HPDE6-E6E7 (cell line): ENCODE results near the gene PPP1R16B.

ENCODE experiments used
- DNase-seq: peaks from one replicate; pipeline ENCODE4 v3.0.0; 2011; ENCODE audit warnings: missing footprints; ENCODE audit errors: extremely low spot score

PPP1R16B gene

GRCh38 chr20:38805502-38805957, at the start of gene PPP1R16B:
Gene PPP1R16B (plus strand): TSS chr20:38805697. CDS start chr20:38835926, 30,229 bp downstream.
- DNase-seq: no peak

- DNase-seq: no peak
Observed at GRCh38 chr20:38757145-38757775, 48.2 kb upstream of the PPP1R16B start.

DNA sequence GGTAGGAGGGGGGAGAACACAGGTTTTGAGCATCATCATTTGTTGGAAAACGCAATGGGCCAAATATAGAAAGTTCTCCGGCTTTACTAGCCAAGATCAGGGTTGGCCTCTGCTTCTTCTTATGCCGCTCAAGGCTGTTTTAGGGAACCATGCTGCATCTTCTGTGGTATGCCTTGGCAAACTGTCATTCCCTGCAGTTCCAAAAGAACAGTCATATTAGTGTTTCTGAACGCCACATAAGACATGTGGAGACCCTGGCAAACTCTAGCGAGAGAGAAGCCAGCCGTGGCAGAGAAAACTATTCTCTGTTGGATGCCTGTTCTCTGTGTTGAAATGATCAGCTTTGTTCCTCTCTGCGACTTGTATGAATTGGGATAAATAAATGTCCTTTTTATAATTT, 46.4 kb upstream of the PPP1R16B start:
- no peak for DNase-seq

DNA sequence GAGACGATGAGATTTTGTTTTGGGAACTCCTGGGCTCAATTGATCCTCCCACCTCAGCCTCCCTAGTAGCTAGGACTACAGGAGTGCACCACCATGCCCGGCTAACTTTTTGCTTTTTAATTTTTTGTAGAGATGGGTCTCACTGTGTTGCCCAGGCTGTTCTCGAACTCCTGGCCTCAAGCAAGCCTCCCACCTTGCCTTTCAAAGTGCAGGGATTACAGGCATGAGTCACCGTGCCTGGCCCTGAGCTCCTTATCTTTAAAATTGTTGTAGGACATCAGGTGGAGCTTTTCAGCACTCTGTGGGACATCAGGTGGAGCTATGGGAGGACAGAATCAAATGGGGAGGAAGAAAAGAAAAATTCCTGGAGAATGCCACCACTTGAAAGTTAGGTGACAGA, 44.5 kb upstream of the PPP1R16B start:
- no peak for DNase-seq

DNA sequence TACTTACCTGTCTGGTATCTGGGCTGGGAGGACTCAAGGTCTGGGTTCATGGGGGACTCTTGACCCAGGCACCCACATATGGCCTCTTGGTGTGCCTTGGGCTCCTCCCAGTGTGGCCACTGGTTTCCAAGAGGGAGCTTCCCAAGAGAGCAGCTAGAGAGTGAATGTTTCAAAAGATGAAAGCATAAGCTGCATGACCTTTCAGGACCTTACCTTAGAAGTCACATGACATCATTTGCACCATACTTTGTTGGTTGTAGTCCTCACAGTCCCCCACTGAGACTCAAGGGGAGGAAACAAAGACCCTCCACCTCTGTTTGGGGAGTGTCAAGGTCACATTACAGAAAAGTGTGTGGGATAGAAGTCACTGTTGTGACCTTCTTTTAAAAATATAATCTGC, 43.3 kb upstream of the PPP1R16B start:
- DNase-seq: no peak

DNA sequence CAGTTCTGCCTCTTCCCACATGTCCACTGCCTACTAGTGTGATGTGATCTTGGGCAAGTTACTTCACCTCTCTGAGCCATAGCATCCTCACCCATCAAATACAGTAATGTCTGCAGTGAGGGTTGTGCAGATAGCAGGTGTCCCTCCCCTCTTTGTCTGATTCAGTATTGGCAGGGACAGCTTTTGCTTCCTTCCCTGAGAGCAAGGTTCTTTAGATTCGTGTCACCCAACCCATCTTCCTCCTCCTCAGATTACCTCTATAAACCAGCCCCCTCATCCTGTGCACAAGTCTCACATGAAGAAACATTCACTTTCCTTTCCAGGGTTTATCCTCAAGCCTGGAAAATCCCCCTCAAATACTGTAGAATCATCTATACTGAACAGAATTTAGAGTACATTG, 41.9 kb upstream of the PPP1R16B start:
- no peak for DNase-seq

DNA sequence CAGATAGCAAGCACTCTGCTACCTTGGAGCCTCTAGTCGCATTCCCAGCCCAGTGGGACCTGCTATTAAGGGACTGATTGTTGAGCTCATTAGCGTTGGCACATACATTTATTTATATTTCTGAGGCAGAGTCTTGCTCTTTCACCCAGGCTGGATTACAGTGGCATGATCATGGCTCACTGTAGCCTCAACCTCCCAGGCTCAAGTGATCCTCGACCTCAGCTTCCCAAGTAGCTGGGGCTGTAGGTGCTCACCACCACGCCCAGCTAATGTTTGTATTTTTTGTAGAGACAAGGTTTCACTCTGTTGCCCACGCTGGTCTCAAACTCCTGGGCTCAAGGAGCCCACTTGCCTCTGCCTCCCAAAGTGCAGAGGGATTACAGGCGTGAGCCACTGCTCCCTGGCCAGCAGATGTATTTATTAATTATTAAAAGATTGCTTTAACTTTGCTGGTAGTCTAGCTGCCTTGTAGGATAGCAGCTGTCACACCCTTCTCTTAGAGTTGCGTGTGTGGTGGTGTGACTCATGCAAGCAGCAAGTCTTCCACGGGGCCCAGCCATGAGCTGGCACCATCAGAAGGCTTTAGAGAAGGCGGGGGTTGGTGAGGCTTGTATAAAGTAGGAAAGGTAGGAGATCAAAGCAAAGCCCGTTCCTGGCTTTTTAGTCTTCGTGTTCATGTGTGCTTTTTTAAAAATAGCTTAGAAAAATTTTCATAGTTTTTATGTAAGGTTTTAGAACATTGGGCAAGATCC, 40.8 kb upstream of the PPP1R16B start:
- DNase-seq: peak; percentile 99

DNA sequence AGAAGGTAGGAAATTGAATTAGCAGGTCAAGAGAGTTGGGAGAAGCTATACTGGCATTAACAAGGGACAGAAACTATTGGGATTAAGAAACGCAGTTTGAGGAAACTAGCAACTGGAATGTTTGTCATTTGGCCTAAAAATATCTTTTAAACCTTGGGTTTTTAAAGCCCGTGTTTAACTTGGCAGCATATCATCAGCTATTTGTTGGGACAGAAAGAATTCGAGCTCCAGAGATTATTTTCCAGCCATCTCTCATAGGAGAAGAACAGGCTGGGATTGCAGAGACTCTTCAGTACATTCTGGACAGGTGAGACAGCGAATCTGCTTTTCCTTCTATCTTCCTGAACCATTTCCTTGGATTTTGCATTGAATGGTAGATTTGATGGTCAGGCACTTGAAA, 39.4 kb upstream of the PPP1R16B start:
- DNase-seq: no peak

- DNase-seq: no peak
Observed at GRCh38 chr20:38769376-38770295, 35.9 kb upstream of the PPP1R16B start.

GRCh38 chr20:38770546-38770945, 35.0 kb upstream of the PPP1R16B start:
- DNase-seq: no peak

GRCh38 chr20:38770970-38771369, 34.5 kb upstream of the PPP1R16B start:
- DNase-seq: no peak

DNA sequence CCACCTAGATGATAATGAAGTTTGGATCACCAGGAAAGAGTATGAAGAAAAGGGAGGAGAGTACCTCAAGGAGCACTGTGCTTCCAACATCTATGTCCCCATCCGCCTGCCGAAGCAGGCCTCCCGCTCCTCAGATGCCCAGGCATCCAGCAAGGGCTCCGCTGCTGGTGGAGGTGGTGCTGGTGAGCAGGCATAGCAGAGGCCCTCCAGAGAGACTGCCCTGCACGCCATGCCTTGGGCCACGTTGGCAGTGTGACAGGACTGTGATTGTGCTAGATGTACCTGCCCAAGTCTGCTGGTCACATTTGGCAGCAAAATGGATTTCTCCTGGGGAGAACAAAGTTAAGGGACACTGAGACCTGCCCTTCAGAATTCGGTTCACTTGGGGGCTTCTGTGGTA, 33.9 kb upstream of the PPP1R16B start:
- DNase-seq: no peak

GRCh38 chr20:38774167-38774566, 31.3 kb upstream of the PPP1R16B start:
- no peak for DNase-seq

DNA sequence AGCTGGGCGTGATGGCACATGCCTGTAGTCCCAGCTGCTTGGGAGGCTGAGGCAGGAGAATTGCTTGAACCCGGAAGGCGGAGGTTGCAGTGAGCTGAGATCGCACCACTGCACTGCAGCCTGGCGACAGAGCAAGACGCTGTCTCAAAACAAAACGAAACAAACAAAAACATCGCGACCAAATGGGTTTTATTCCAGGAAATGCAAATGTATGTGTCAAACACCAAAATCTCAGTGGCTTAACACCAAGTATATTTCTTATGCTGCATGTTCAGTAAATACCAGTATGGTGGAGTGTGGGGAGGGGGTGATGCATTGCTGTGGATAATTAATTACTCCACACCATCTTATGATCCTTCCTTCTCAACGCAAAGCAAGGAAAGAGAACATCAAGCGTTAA, 29.1 kb upstream of the PPP1R16B start:
- DNase-seq: no peak

DNA sequence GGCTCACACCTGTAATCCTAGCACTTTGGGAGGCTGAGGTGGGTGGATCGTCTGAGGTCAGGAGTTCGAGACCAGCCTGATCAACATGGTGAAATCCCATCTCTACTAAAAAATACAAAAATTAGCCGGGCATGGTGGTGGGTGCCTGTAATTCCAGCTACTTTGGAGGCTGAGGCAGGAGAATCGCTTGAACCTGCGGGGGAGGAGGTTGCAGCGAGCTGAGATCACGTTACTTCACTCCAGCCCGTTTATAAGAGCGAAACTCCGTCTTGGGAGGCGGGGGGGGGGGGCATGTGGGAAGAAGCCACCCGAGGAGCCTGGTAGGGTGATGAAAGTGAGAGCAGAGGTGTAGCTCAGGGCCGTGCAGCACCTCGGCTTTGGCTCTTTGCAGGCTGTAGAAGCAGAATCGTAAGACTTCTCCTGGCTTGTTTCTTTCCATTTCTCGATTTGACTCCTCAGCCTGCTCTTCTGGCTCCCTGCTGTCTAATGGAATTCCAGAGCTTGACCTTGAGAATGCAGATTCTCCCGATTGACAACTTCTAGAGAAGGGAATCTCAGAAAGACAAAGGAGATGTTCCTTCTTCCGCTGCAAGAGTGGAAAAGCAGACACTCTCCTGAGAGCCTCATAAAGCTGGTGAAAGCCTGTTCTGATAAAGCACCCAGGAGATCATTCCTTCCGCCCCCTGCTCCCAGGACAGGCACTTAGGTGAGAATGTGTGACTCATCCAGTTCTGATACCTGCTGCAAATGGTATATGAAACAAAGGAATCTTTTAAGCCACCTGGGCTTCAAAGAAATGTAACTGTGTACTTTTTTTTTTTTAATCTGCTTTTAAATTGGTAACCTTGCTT, 26.0 kb upstream of the PPP1R16B start:
- DNase-seq: peak; percentile 70

DNA sequence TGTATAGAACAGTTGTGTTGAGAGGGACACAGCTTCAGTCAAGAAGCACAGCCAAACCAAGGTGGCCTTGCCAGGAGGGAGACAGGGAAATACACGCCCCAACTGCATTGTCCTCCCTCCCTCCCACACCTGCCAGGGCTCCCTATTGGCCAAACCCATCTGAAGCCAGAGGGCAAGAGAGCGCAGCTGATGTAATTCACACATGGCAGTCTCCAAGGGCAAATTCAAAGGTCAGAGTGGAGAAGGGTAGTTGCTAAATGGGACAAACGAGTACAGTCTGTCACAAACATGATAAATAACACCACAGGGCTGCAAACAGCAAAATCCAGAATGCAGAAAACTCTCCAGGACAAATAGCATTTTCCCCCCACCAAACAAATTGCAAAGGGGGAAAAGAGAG, 23.2 kb upstream of the PPP1R16B start:
- no peak for DNase-seq

- no peak for DNase-seq
Observed at GRCh38 chr20:38787870-38788269, 17.6 kb upstream of the PPP1R16B start.

DNA sequence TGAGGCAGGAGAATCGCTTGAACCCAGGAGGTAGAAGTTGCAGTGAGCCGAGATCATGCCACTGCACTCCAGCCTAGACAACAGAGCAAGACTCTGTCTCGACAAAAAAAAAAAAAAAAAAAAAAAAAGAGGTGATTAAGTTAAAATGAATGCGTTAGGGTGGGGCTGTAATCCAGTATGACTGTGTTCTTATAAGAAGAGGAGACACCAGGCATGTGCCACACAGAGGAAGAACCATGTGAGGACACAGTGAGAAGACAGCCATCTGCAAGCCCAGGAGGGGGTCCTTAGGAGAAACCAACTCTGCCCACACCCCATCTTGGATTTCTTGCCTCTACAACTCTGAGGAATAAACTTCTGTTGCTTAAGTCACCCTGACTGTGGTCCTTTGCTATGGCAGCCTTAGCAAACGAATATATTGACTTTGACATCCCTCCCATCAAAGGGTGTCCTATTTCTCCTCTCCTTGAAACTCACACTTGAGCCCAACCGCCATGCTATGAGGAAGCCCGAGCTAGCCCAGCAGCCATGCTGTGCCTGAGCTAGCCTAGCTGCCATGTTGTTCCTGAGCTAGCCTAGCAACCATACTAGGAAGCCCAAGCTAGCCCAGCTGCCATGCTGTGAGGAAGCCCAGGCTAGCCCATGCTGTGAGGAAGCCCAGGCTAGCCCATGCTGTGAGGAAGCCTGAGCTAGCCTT, 15.8 kb upstream of the PPP1R16B start:
- peak; percentile 56 for DNase-seq

- DNase-seq: peak; percentile 96
Observed at GRCh38 chr20:38790200-38791053, 15.1 kb upstream of the PPP1R16B start.

GRCh38 chr20:38791291-38791690, 14.2 kb upstream of the PPP1R16B start:
- DNase-seq: no peak
